HepG2 (cell line): ENCODE data around the gene ARMC8. TPM values are rescaled to one million over a fixed set of nuclear protein-coding genes. Genes with fewer than 3 reads are reported as not detected.
A peak's percentile ranks its signal among the peaks of the same experiment; 100 is the strongest.

Experiments used
- ATAC-seq: fragments of 200-7000 bp; cut with Tn5 transposase; 3 replicates; pipeline ENCODE4 v1.9.1; 2020; ENCODE audit warnings: mild to moderate bottlenecking, moderate library complexity
- BruUV-seq: library from RNA; stranded (reverse); fragments of 400-500 nt; replicated peaks from 2 replicates; lab custom pipeline; 2021; lab: Mats Ljungman, UMichigan
- CTCF ChIA-PET: fragments of 300-600 bp; formaldehyde crosslinking; extraction: SDS; loops from one replicate; lab custom pipeline; 2021; ENCODE audit warnings: low total read pairs, inconsistent platforms, low intra/inter-chr PET ratio; lab: Yijun Ruan, JAX
- POLR2A ChIA-PET: fragments of 350-600 bp; sonication (Branson Sonifier 250); formaldehyde crosslinking; loops from one replicate; lab custom pipeline; 2020; ENCODE audit warnings: antibody characterized with exemption, inconsistent platforms; lab: Yijun Ruan, JAX
- DNase-seq: peaks from one replicate; pipeline ENCODE4 v3.0.0-alpha.2; 2015; ENCODE audit warnings: low spot score
- FAIRE-seq: peaks from 3 replicates; lab custom pipeline; 2011; peaks lifted over from hg19 to GRCh38; lab: Jason Lieb, UNC
- H2AFZ ChIP-seq: one replicate; pipeline ENCODE4 v1.6.1; 2011; ENCODE audit warnings: low read length, inconsistent platforms
- H3K27ac ChIP-seq: fragments of 300-600 bp; 3 replicates; pipeline ENCODE4 v1.8.0; 2011; ENCODE audit warnings: mixed run types, mild to moderate bottlenecking, mixed read lengths, low read length, inconsistent platforms; ENCODE audit not compliant: insufficient read depth; ENCODE audit errors: extremely low read length
- H3K27me3 ChIP-seq, 2 experiments: fragments of 200-600 bp in 1 of 2; 2 replicates in 1 of 2; 3 replicates in 1 of 2; pipeline versions ENCODE4 v1.6.0 to v1.8.0; 2011; ENCODE audit warnings: low read length in 2 of 2, mild to moderate bottlenecking in 2 of 2, moderate library complexity in 2 of 2, inconsistent platforms in 1 of 2; ENCODE audit not compliant: insufficient read depth in 2 of 2, control insufficient read depth in 1 of 2
- H3K36me3 ChIP-seq, 2 experiments: fragments of 200-600 bp in 1 of 2; replicated peaks in 1 of 2; 2 replicates in 1 of 2; 3 replicates in 1 of 2; pipeline versions ENCODE4 v1.5.1 to v1.8.0; 2011; ENCODE audit warnings: low read length in 2 of 2, inconsistent platforms in 1 of 2; ENCODE audit not compliant: insufficient read depth in 2 of 2, control insufficient read depth in 1 of 2
- H3K4me1 ChIP-seq: 2 replicates; pipeline ENCODE4 v1.5.1; 2012; ENCODE audit warnings: low read length, inconsistent platforms; ENCODE audit not compliant: insufficient read depth
- H3K4me2 ChIP-seq: 2 replicates; pipeline ENCODE4 v1.6.0; 2011; ENCODE audit warnings: low read depth, low read length, inconsistent platforms
- H3K4me3 ChIP-seq, 3 experiments: fragments of 200-600 bp in 1 of 3; sonication (generic), shearing (Covaris generic) in 1 of 3; replicated peaks in 1 of 3; 2 replicates each; pipeline ENCODE4 v1.5.1; 2011 to 2016; ENCODE audit warnings: low read length in 3 of 3, inconsistent platforms in 2 of 3, low read depth in 2 of 3, mild to moderate bottlenecking in 2 of 3, control low read depth in 1 of 3, mixed read lengths in 1 of 3; ENCODE audit not compliant: insufficient read depth in 1 of 3
- H3K79me2 ChIP-seq: one replicate; pipeline ENCODE4 v1.6.1; 2011; ENCODE audit warnings: low read length, inconsistent platforms; ENCODE audit not compliant: insufficient read depth
- H3K9ac ChIP-seq: 2 replicates; pipeline ENCODE4 v1.6.0; 2011; ENCODE audit warnings: mild to moderate bottlenecking, low read depth, low read length, inconsistent platforms; ENCODE audit not compliant: insufficient read depth
- H3K9me3 ChIP-seq: 2 replicates; pipeline ENCODE4 v1.5.1; 2012; ENCODE audit warnings: mild to moderate bottlenecking, low read length
- H4K20me1 ChIP-seq: 2 replicates; pipeline ENCODE4 v1.6.0; 2011; ENCODE audit warnings: inconsistent platforms, mild to moderate bottlenecking, low read length, moderate library complexity; ENCODE audit not compliant: insufficient read depth
- CTCF ChIP-seq: sonication (generic); formaldehyde crosslinking; IDR thresholded peaks from 2 replicates; pipeline ENCODE4 v1.5.0; 2020; ENCODE audit warnings: mild to moderate bottlenecking, missing genetic modification reagents, moderate library complexity
- SMC3 ChIP-seq: IDR thresholded peaks from 2 replicates; pipeline ENCODE4 v1.6.1; 2011; ENCODE audit warnings: low read length, improper control_type of control experiment
- U2AF2 ChIP-seq: fragments of 200-400 bp; formaldehyde crosslinking; IDR thresholded peaks from 2 replicates; pipeline ENCODE4 v1.6.1; 2017; ENCODE audit warnings: low read depth, mild to moderate bottlenecking, low read length
- ZBTB46 ChIP-seq: sonication (generic); formaldehyde crosslinking; IDR thresholded peaks from 2 replicates; pipeline ENCODE4 v1.4.0; 2020; ENCODE audit warnings: mild to moderate bottlenecking, missing genetic modification reagents, borderline replicate concordance
- ZHX2 ChIP-seq, 2 experiments: sonication (generic) in 1 of 2; formaldehyde crosslinking in 1 of 2; IDR thresholded peaks; 2 replicates each; pipeline versions ENCODE4 v1.6.1 to v1.9.0; 2014 to 2022; ENCODE audit warnings: antibody characterized with exemption in 1 of 2, borderline replicate concordance in 1 of 2, inconsistent platforms in 1 of 2, low read depth in 1 of 2, missing genetic modification reagents in 1 of 2
- ZNF136 ChIP-seq: sonication (generic); formaldehyde crosslinking; IDR thresholded peaks from 2 replicates; pipeline ENCODE4 v1.8.1; 2022; ENCODE audit warnings: low read depth, mild to moderate bottlenecking, moderate library complexity, missing genetic modification reagents
- ZNF264 ChIP-seq: sonication (generic); formaldehyde crosslinking; IDR thresholded peaks from 2 replicates; pipeline ENCODE4 v1.4.0; 2020; ENCODE audit warnings: missing genetic modification reagents
- ZNF547 ChIP-seq: sonication (generic); formaldehyde crosslinking; IDR thresholded peaks from 2 replicates; pipeline ENCODE4 v1.5.1; 2020; ENCODE audit warnings: mild to moderate bottlenecking, missing genetic modification reagents
- ZNF710 ChIP-seq: sonication (generic); formaldehyde crosslinking; IDR thresholded peaks from 2 replicates; pipeline ENCODE4 v1.5.0; 2020; ENCODE audit warnings: mild to moderate bottlenecking, missing genetic modification reagents, borderline replicate concordance
- ZNF746 ChIP-seq: sonication (generic); formaldehyde crosslinking; IDR thresholded peaks from 2 replicates; pipeline ENCODE4 v1.8.0; 2022; ENCODE audit warnings: mild to moderate bottlenecking, missing genetic modification reagents
- ZSCAN12 ChIP-seq: sonication (generic); formaldehyde crosslinking; IDR thresholded peaks from 2 replicates; pipeline ENCODE4 v1.9.0; 2021; ENCODE audit warnings: mild to moderate bottlenecking, missing genetic modification reagents
- ZSCAN25 ChIP-seq: sonication (generic); formaldehyde crosslinking; IDR thresholded peaks from 2 replicates; pipeline ENCODE4 v1.8.0; 2022; ENCODE audit warnings: mild to moderate bottlenecking, missing genetic modification reagents
- WGBS: methylation state at CpG from one replicate; pipeline ENCODE4 v1.1.6; 2017; ENCODE audit warnings: low lambda C conversion rate; 5-methylcytosine and 5-hydroxymethylcytosine counted together
- in situ Hi-C: cut with HindIII; loops from 2 replicates; pipeline ENCODE4 v1.10.0; 2017; ENCODE audit warnings: low pct_unique_long_range_greater_than_20kb; ENCODE audit not compliant: extremely low pct_ligation_motif_present
- intact Hi-C: fragments of 100-400 bp; cut with micrococcal nuclease; formaldehyde crosslinking; loops from one replicate; pipeline ENCODE4 v1.10.0; 2022; ENCODE audit not compliant: unreplicated experiment
- polyA plus RNA-seq, 8 experiments: library from polyadenylated mRNA; depleted of rRNA in 3 of 8; stranded (reverse) in 7 of 8; unstranded in 1 of 8; fragments of >200 nt; fragmentation: Illumina TruSeq in 4 of 8; extraction: Trizol in 4 of 8; gene quantifications; 2 replicates each; pipeline versions ENCODE4 v1.2.1 to v1.2.3, GENCODE V29; 2011 to 2016; ENCODE audit warnings: low read depth in 4 of 8, missing spikeins in 1 of 8, mixed read lengths in 1 of 8; ENCODE audit not compliant: insufficient read depth in 1 of 8
- total RNA-seq, 5 experiments: library from RNA; depleted of rRNA; stranded (reverse); fragments of >200 nt; fragmentation: Illumina TruSeq; extraction: Trizol; gene quantifications; 2 replicates each; pipeline ENCODE4 v1.2.3, GENCODE V29; 2016; ENCODE audit warnings: low read depth in 1 of 5

Gene ARMC8
- total and polyA plus RNA-seq, 2 of the 13 experiments (the other 11 are each of a cell fraction or from before 2014, with no cell fraction given), result 38.9 to 55.3 TPM

GRCh38 chr3:138332472-138333073 is 145.5 kb downstream of the ARMC8 start:
- BruUV-seq, result no TSS peak
- Histone ChIP-seq H3K36me3 (no peaks in the 10 kb centered on the region), H2AFZ (no peak overlapping the region), H3K4me3 (no peak overlapping the region), H3K27me3 (no peaks in the 10 kb centered on the region), H3K27ac (no peak overlapping the region), H3K79me2 (no peaks in the 10 kb centered on the region), H3K4me2 (no peak overlapping the region), H3K9ac (no peak overlapping the region), H4K20me1 (no peaks in the 10 kb centered on the region), H3K9me3 (no peaks in the 10 kb centered on the region), H3K4me1 (peaks cover 14% of the 10 kb centered on the region)
- 10% methylated on average over 4 of the region's 4 CpGs for WGBS
- intact Hi-C loops (loop anchor here (1.0 to 5.0 kb wide), 3 partner anchors 16 to 85 kb away; partner anchors contain the start of gene MRAS), in situ Hi-C loops (no loop called here)
- FAIRE-seq (peak; percentile 60), ATAC-seq (no peak), DNase-seq (peak; percentile 48)
- POLR2A ChIA-PET, result no interaction called here
- CTCF ChIA-PET, result interaction anchor here (1.2 to 2.3 kb wide), 2 partner anchors 15 to 85 kb away, joined by 5 to 9 read pairs; partner anchors contain the start of gene MRAS
- no peak for TF ChIP-seq ZNF710 (CRISPR knock-in tag)
- no peak for TF ChIP-seq ZSCAN25 (CRISPR knock-in tag)
- TF ChIP-seq ZNF746, result no peak
- TF ChIP-seq ZHX2 (IDR thresholded peaks at IDR 0.05; ENCODE audit: low read depth), result no peak
- TF ChIP-seq ZHX2 (CRISPR knock-in tag; IDR thresholded peaks at IDR 0.05; ENCODE audit: borderline replicate concordance), result no peak
- no peak for TF ChIP-seq ZSCAN12 (CRISPR knock-in tag)
- TF ChIP-seq ZNF264 (CRISPR knock-in tag), result no peak
- TF ChIP-seq CTCF (CRISPR knock-in tag), result peak; percentile 60
- TF ChIP-seq U2AF2, result no peak
- peak; percentile 53; the same call in 1 of the 2 replicates for TF ChIP-seq SMC3
- no peak for TF ChIP-seq ZNF547
- TF ChIP-seq ZBTB46 (CRISPR knock-in tag), result no peak
- TF ChIP-seq ZNF136 (CRISPR knock-in tag), result no peak
